Glutamatergic neuron (in vitro differentiated cells): ENCODE measurements around the gene MSH3. TPM values are rescaled to one million over a fixed set of nuclear protein-coding genes. Genes with fewer than 3 reads are reported as not detected.

Source experiments
- DNase-seq: peaks from one replicate; pipeline ENCODE4 v3.0.0; 2022
- H3K27ac Mint-ChIP-seq: one replicate; pipeline ENCODE4 v1.8.0; 2020; ENCODE audit warnings: mild to moderate bottlenecking, mixed read lengths, inconsistent platforms; ENCODE audit not compliant: unreplicated experiment
- H3K27me3 Mint-ChIP-seq: one replicate; pipeline ENCODE4 v1.8.0; 2020; ENCODE audit warnings: mild to moderate bottlenecking, moderate library complexity, mixed read lengths, inconsistent platforms; ENCODE audit not compliant: unreplicated experiment
- H3K36me3 Mint-ChIP-seq: one replicate; pipeline ENCODE4 v1.8.0; 2020; ENCODE audit warnings: mild to moderate bottlenecking, mixed read lengths, inconsistent platforms; ENCODE audit not compliant: unreplicated experiment
- H3K4me1 Mint-ChIP-seq: one replicate; pipeline ENCODE4 v1.8.0; 2020; ENCODE audit warnings: mild to moderate bottlenecking, low read depth, mixed read lengths, inconsistent platforms; ENCODE audit not compliant: unreplicated experiment
- H3K4me3 Mint-ChIP-seq: one replicate; pipeline ENCODE4 v1.8.0; 2020; ENCODE audit warnings: mild to moderate bottlenecking, mixed read lengths, inconsistent platforms; ENCODE audit not compliant: unreplicated experiment
- H3K9me3 Mint-ChIP-seq: one replicate; pipeline ENCODE4 v1.8.0; 2020; ENCODE audit warnings: mild to moderate bottlenecking, moderate library complexity, mixed read lengths, inconsistent platforms; ENCODE audit not compliant: unreplicated experiment
- long read RNA-seq: library from polyadenylated mRNA; unstranded; transcript quantifications from one replicate; pipeline ENCODE4 v2.0.0, GENCODE V29; 2020; ENCODE audit not compliant: unreplicated experiment
- total RNA-seq: library from RNA; stranded (reverse); fragmentation: NEBNext Ultra II Directional; extraction: Animal tissue kit (Norgen Biotek cat#: 25700); gene quantifications from one replicate; pipeline ENCODE4 v1.2.1, GENCODE V29; 2021; ENCODE audit not compliant: unreplicated experiment
- TF ChIP-seq, protein P1 (sequence below): fragments of 200-600 bp; sonication (generic); IDR thresholded peaks from one replicate; pipeline ENCODE4 v1.5.0; 2021; ENCODE audit not compliant: partially characterized antibody, unreplicated experiment

The MSH3 gene
- total RNA-seq = 14.4 TPM
- long read RNA-seq, full-length matches to known transcripts = 1 of 8 reads
- long read RNA-seq, partial matches to known transcripts = 7 of 8 reads
- long read RNA-seq, other reads (novel, unspliced or antisense) = 0 of 8 reads

GRCh38 chr5:80654391-80655230, at the start of gene MSH3, which contains the start of gene DHFR:
TSS of gene MSH3 (plus strand) at chr5:80654652. CDS start at chr5:80654728, 76 bp downstream.
TSS of gene DHFR (minus strand) at chr5:80654983. CDS start at chr5:80654489, 494 bp downstream.
- TF ChIP-seq, protein P1, sequence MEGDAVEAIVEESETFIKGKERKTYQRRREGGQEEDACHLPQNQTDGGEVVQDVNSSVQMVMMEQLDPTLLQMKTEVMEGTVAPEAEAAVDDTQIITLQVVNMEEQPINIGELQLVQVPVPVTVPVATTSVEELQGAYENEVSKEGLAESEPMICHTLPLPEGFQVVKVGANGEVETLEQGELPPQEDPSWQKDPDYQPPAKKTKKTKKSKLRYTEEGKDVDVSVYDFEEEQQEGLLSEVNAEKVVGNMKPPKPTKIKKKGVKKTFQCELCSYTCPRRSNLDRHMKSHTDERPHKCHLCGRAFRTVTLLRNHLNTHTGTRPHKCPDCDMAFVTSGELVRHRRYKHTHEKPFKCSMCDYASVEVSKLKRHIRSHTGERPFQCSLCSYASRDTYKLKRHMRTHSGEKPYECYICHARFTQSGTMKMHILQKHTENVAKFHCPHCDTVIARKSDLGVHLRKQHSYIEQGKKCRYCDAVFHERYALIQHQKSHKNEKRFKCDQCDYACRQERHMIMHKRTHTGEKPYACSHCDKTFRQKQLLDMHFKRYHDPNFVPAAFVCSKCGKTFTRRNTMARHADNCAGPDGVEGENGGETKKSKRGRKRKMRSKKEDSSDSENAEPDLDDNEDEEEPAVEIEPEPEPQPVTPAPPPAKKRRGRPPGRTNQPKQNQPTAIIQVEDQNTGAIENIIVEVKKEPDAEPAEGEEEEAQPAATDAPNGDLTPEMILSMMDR = no peak
- peak within 1 kb of the TSS; percentile 92 for H3K27ac Mint-ChIP-seq
- peaks cover 8% of the 10 kb centered on the region for H3K4me1 Mint-ChIP-seq
- H3K4me3 Mint-ChIP-seq = peak within 1 kb of the TSS; percentile 99
- peak; percentile 92 for DNase-seq
- H3K9me3 Mint-ChIP-seq = no peaks in the 10 kb centered on the region
- H3K27me3 Mint-ChIP-seq = peaks cover 3% of the 10 kb centered on the region
- H3K36me3 Mint-ChIP-seq = no peaks in the 10 kb centered on the region

- Mint-ChIP-seq H3K27me3 (no peaks in the 10 kb centered on the region), H3K36me3 (no peaks in the 10 kb centered on the region), H3K27ac (no peak overlapping the region), H3K9me3 (no peaks in the 10 kb centered on the region), H3K4me1 (no peaks in the 10 kb centered on the region), H3K4me3 (no peak overlapping the region)
- no peak for DNase-seq
- TF ChIP-seq, protein P1 = no peak
Measured at GRCh38 chr5:80607343-80607742, 47.1 kb upstream of the MSH3 start.

DNA sequence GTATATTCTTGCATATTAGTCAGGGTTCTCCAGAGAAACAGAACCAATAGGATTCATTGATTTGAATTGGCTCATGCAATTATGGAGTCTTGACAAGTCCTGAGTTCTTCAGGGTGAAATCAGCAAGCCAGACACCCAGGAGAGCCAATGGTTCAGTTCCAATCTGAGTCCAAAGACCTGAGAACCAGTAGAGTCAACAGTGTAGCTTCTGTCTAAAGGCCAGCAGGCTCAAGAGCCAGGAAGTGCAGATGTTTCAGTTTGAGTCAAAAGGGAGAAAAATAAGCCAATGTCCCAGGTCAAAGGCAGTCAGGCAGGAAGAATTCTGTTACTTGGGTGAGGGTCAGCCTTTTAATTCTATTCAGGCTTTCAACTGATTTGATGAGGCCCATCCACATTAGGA, 46.6 kb upstream of the MSH3 start:
- Mint-ChIP-seq H3K9me3 (no peaks in the 10 kb centered on the region), H3K4me1 (no peaks in the 10 kb centered on the region), H3K27me3 (no peaks in the 10 kb centered on the region), H3K27ac (no peak overlapping the region), H3K4me3 (no peak overlapping the region), H3K36me3 (no peaks in the 10 kb centered on the region)
- DNase-seq = no peak
- TF ChIP-seq, protein P1 = no peak

DNA sequence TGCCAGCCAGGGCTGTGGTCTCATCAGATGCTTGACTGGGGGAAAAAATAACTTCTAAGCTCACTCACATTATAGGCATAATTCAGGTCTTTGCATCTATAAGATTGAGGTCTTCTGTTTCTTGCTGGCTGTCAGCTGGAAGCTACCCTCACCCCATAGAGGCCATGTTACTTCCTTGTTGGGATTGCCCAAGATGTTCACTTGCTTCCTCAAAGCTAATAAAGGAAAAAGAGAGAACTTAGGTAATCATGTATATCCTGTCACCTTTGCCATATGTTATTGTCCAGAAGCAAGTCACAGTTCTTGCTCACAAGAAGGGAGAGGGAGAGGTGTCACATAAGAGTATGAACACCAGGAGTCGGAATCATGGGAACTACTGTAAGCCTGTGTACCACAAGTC, 45.7 kb upstream of the MSH3 start:
- no peak overlapping the region for H3K4me3 Mint-ChIP-seq
- DNase-seq = no peak
- H3K4me1 Mint-ChIP-seq = no peaks in the 10 kb centered on the region
- H3K27ac Mint-ChIP-seq = no peak overlapping the region
- TF ChIP-seq, protein P1 = no peak
- no peaks in the 10 kb centered on the region for H3K36me3 Mint-ChIP-seq
- H3K27me3 Mint-ChIP-seq = no peaks in the 10 kb centered on the region
- H3K9me3 Mint-ChIP-seq = no peaks in the 10 kb centered on the region

- Mint-ChIP-seq H3K36me3 (no peaks in the 10 kb centered on the region), H3K4me3 (no peak overlapping the region), H3K4me1 (no peaks in the 10 kb centered on the region), H3K27ac (no peak overlapping the region), H3K27me3 (no peaks in the 10 kb centered on the region), H3K9me3 (no peaks in the 10 kb centered on the region)
- no peak for DNase-seq
- TF ChIP-seq, protein P1 = no peak
Measured at GRCh38 chr5:80609692-80610091, 44.8 kb upstream of the MSH3 start.
